KOPT-K1 (cell line): Measurements from ENCODE around the gene MAP10.
A peak's percentile ranks its signal among the peaks of the same experiment; 100 is the strongest.

Experiments used
- H3K27ac ChIP-seq: fragments of 200-600 bp; sonication (generic); 2 replicates; pipeline ENCODE4 v1.5.1; 2016; ENCODE audit warnings: antibody characterized with exemption, mild to moderate bottlenecking, low read depth, low read length; ENCODE audit not compliant: poor library complexity, severe bottlenecking
- H3K36me3 ChIP-seq: fragments of 200-600 bp; sonication (generic); 2 replicates; pipeline ENCODE4 v1.5.1; 2017; ENCODE audit warnings: antibody characterized with exemption, mild to moderate bottlenecking, low read length, moderate library complexity; ENCODE audit not compliant: insufficient read depth
- H3K9me3 ChIP-seq: fragments of 200-600 bp; sonication (generic); 2 replicates; pipeline ENCODE4 v1.5.1; 2017; ENCODE audit warnings: antibody characterized with exemption, low read length, mild to moderate bottlenecking; ENCODE audit not compliant: insufficient read depth, poor library complexity, severe bottlenecking

MAP10 gene

GRCh38 chr1:232786845-232787455 lies 18.3 kb upstream of the MAP10 start:
- no peaks in the 10 kb centered on the region for H3K36me3 ChIP-seq
- no peaks in the 10 kb centered on the region for H3K9me3 ChIP-seq
- H3K27ac ChIP-seq, result no peak overlapping the region

- H3K27ac ChIP-seq, result no peak overlapping the region
- H3K36me3 ChIP-seq, result no peaks in the 10 kb centered on the region
- no peaks in the 10 kb centered on the region for H3K9me3 ChIP-seq
These were observed 16.9 kb upstream of the MAP10 start for GRCh38 chr1:232788235-232788872.

GRCh38 chr1:232789651-232790050 lies 15.6 kb upstream of the MAP10 start:
- Histone ChIP-seq H3K27ac (no peak overlapping the region), H3K36me3 (no peaks in the 10 kb centered on the region), H3K9me3 (no peaks in the 10 kb centered on the region)

- H3K27ac ChIP-seq, result no peak overlapping the region
- no peaks in the 10 kb centered on the region for H3K9me3 ChIP-seq
- no peaks in the 10 kb centered on the region for H3K36me3 ChIP-seq
These were observed 12.3 kb upstream of the MAP10 start for GRCh38 chr1:232792949-232793348.

GRCh38 chr1:232793944-232794343 lies 11.3 kb upstream of the MAP10 start:
- Histone ChIP-seq H3K27ac (peak overlapping the region; percentile 14), H3K9me3 (no peaks in the 10 kb centered on the region), H3K36me3 (no peaks in the 10 kb centered on the region)

GRCh38 chr1:232795497-232796053 lies 9.6 kb upstream of the MAP10 start:
- no peaks in the 10 kb centered on the region for H3K9me3 ChIP-seq
- no peak overlapping the region for H3K27ac ChIP-seq
- H3K36me3 ChIP-seq, result no peaks in the 10 kb centered on the region

GRCh38 chr1:232797856-232798510 lies 7.2 kb upstream of the MAP10 start:
- Histone ChIP-seq H3K36me3 (no peaks in the 10 kb centered on the region), H3K9me3 (no peaks in the 10 kb centered on the region), H3K27ac (no peak overlapping the region)

- H3K27ac ChIP-seq, result no peak overlapping the region
- H3K9me3 ChIP-seq, result no peaks in the 10 kb centered on the region
- no peaks in the 10 kb centered on the region for H3K36me3 ChIP-seq
These were observed 6.3 kb upstream of the MAP10 start for GRCh38 chr1:232798920-232799319.

GRCh38 chr1:232806186-232806510 lies 932 bp downstream of the MAP10 start:
- no peaks in the 10 kb centered on the region for H3K36me3 ChIP-seq
- H3K9me3 ChIP-seq, result no peaks in the 10 kb centered on the region
- peak overlapping the region; percentile 88 for H3K27ac ChIP-seq

GRCh38 chr1:232810856-232811255 lies 5.6 kb downstream of the MAP10 start:
- Histone ChIP-seq H3K27ac (no peak overlapping the region), H3K36me3 (no peaks in the 10 kb centered on the region), H3K9me3 (no peaks in the 10 kb centered on the region)

GRCh38 chr1:232812560-232812959 lies 7.3 kb downstream of the MAP10 start:
- Histone ChIP-seq H3K36me3 (no peaks in the 10 kb centered on the region), H3K27ac (no peak overlapping the region), H3K9me3 (no peaks in the 10 kb centered on the region)

- H3K36me3 ChIP-seq, result no peaks in the 10 kb centered on the region
- no peak overlapping the region for H3K27ac ChIP-seq
- no peaks in the 10 kb centered on the region for H3K9me3 ChIP-seq
These were observed 7.9 kb downstream of the MAP10 start for GRCh38 chr1:232813097-232813496.

- H3K36me3 ChIP-seq, result no peaks in the 10 kb centered on the region
- H3K27ac ChIP-seq, result no peak overlapping the region
- H3K9me3 ChIP-seq, result no peaks in the 10 kb centered on the region
These were observed 8.5 kb downstream of the MAP10 start for GRCh38 chr1:232813760-232814159.

- Histone ChIP-seq H3K27ac (no peak overlapping the region), H3K9me3 (no peaks in the 10 kb centered on the region), H3K36me3 (no peaks in the 10 kb centered on the region)
These were observed 11.1 kb downstream of the MAP10 start for GRCh38 chr1:232816324-232816723.

GRCh38 chr1:232818040-232818439 lies 12.8 kb downstream of the MAP10 start:
- H3K36me3 ChIP-seq, result no peaks in the 10 kb centered on the region
- no peaks in the 10 kb centered on the region for H3K9me3 ChIP-seq
- H3K27ac ChIP-seq, result no peak overlapping the region

GRCh38 chr1:232820431-232820830 lies 15.2 kb downstream of the MAP10 start:
- H3K9me3 ChIP-seq, result no peaks in the 10 kb centered on the region
- H3K27ac ChIP-seq, result no peak overlapping the region
- H3K36me3 ChIP-seq, result no peaks in the 10 kb centered on the region
